Common myeloid progenitor, CD34-positive (primary cell): ENCODE results near the gene RPAP2.
"Not testable (repeated sequence)": the region's sequence is repeated elsewhere in the genome, so short reads cannot be mapped to it uniquely, and the experiment has no call there.

ENCODE experiments used
- CTCF ChIA-PET: fragments of 350-600 bp; sonication (Branson Sonifier 250); formaldehyde crosslinking; loops from one replicate; lab custom pipeline; 2021; ENCODE audit warnings: antibody characterized with exemption; lab: Charles Lee
- POLR2A ChIA-PET: fragments of 350-600 bp; sonication (Branson Sonifier 250); formaldehyde crosslinking; loops from one replicate; lab custom pipeline; 2021; ENCODE audit warnings: antibody characterized with exemption; lab: Charles Lee
- DNase-seq, 3 donors: peaks; one replicate each; pipeline versions ENCODE4 v3.0.0 to v3.0.0-alpha.2; 2013
- H3K27ac ChIP-seq, 2 experiments: 1 replicate in 1 of 2; 2 replicates in 1 of 2; pipeline ENCODE4 v1.7.0; 2013; ENCODE audit warnings: inconsistent platforms in 2 of 2, low read length in 2 of 2, mild to moderate bottlenecking in 2 of 2, low read depth in 1 of 2, moderate library complexity in 1 of 2; ENCODE audit not compliant: severe bottlenecking in 2 of 2, insufficient read depth in 1 of 2, poor library complexity in 1 of 2
- H3K27me3 ChIP-seq, 5 experiments: replicated peaks in 2 of 5; 1 replicate in 3 of 5; 2 replicates in 2 of 5; pipeline versions ENCODE4 v1.6.1 to v1.7.0; 2013; ENCODE audit warnings: low read length in 4 of 5, mild to moderate bottlenecking in 2 of 5, moderate library complexity in 2 of 5, inconsistent platforms in 1 of 5; ENCODE audit not compliant: insufficient read depth in 5 of 5, control insufficient read depth in 4 of 5
- H3K36me3 ChIP-seq, 4 experiments: 1 replicate in 2 of 4; 2 replicates in 2 of 4; pipeline versions ENCODE4 v1.6.1 to v1.7.0; 2013; ENCODE audit warnings: low read length in 3 of 4, control low read depth in 1 of 4, mild to moderate bottlenecking in 1 of 4; ENCODE audit not compliant: control insufficient read depth in 4 of 4, insufficient read depth in 4 of 4
- H3K4me1 ChIP-seq, 4 experiments: 1 replicate in 3 of 4; 2 replicates in 1 of 4; pipeline versions ENCODE4 v1.6.1 to v1.7.1; 2013; ENCODE audit warnings: low read length in 3 of 4, mild to moderate bottlenecking in 3 of 4, control low read depth in 1 of 4, inconsistent platforms in 1 of 4, moderate library complexity in 1 of 4; ENCODE audit not compliant: control insufficient read depth in 4 of 4, insufficient read depth in 4 of 4; ENCODE audit errors: control extremely low read depth in 1 of 4
- H3K4me3 ChIP-seq, 7 experiments: 1 replicate in 4 of 7; 2 replicates in 3 of 7; pipeline versions ENCODE4 v1.5.1 to v1.7.0; 2013; ENCODE audit warnings: mild to moderate bottlenecking in 7 of 7, low read length in 6 of 7, moderate library complexity in 6 of 7, inconsistent platforms in 2 of 7, low read depth in 2 of 7, control low read depth in 1 of 7; ENCODE audit not compliant: insufficient read depth in 4 of 7, control insufficient read depth in 1 of 7; ENCODE audit errors: extremely low read depth in 1 of 7
- H3K9me3 ChIP-seq, 5 experiments: 1 replicate in 4 of 5; 2 replicates in 1 of 5; pipeline versions ENCODE4 v1.6.1 to v1.7.1; 2013; ENCODE audit warnings: low read length in 4 of 5, mild to moderate bottlenecking in 2 of 5, inconsistent platforms in 1 of 5, low read depth in 1 of 5, moderate library complexity in 1 of 5; ENCODE audit not compliant: control insufficient read depth in 4 of 5, insufficient read depth in 2 of 5; ENCODE audit errors: control extremely low read depth in 1 of 5
- WGBS: methylation state at CpG from one replicate; pipeline ENCODE4 v1.1.5; 2013; ENCODE audit not compliant: insufficient coverage; 5-methylcytosine and 5-hydroxymethylcytosine counted together

Gene RPAP2

GRCh38 chr1:92276082-92276481, 22.8 kb upstream of the RPAP2 start:
- peaks cover 15 to 82% (median 53%) of the 10 kb centered on the region in 4 experiments for H3K36me3 ChIP-seq

GRCh38 chr1:92277105-92277723, 21.6 kb upstream of the RPAP2 start:
- Histone ChIP-seq H3K27ac (no peak overlapping the region), H3K4me3 (no peak overlapping the region), H3K9me3 (peaks cover 1 to 23% (median 8%) of the 10 kb centered on the region in 5 experiments), H3K36me3 (peaks cover 13 to 75% (median 45%) of the 10 kb centered on the region in 4 experiments), H3K4me1 (no peaks in the 10 kb centered on the region), H3K27me3 (no peaks in the 10 kb centered on the region)
- DNase-seq, result no peak
- ChIA-PET CTCF (no interaction called here), POLR2A (no interaction called here)
- no CpG with 5 or more reads among the region's 4 CpGs for WGBS

More at GRCh38 chr1:92276082-92276481, 22.8 kb upstream of the RPAP2 start:
- no peaks in the 10 kb centered on the region for H3K4me1 ChIP-seq
- peaks cover 1 to 24% (median 8%) of the 10 kb centered on the region in 5 experiments for H3K9me3 ChIP-seq
- H3K27me3 ChIP-seq, result no peaks in the 10 kb centered on the region
- no peak overlapping the region for H3K4me3 ChIP-seq
- ChIA-PET CTCF (no interaction called here), POLR2A (no interaction called here)
- no peak overlapping the region for H3K27ac ChIP-seq
- no peak for DNase-seq
- WGBS, result 94% methylated on average over 2 of the region's 3 CpGs

GRCh38 chr1:92279781-92280180, 19.1 kb upstream of the RPAP2 start:
- H3K27ac ChIP-seq, H3K27me3 ChIP-seq, DNase-seq, H3K4me1 ChIP-seq, H3K4me3 ChIP-seq, H3K9me3 ChIP-seq: not testable (repeated sequence)
- ChIA-PET CTCF (interaction anchor here (2.4 kb wide), 1 partner anchor 10 kb away, joined by 11 read pairs; no protein-coding TSS in a partner anchor), POLR2A (interaction anchor here (0.7 kb wide), 1 partner anchor 743 kb away, joined by 7 read pairs; no protein-coding TSS in a partner anchor)
- peaks cover 8 to 53% (median 24%) of the 10 kb centered on the region in 4 experiments for H3K36me3 ChIP-seq
- 97% methylated on average over 15 of the region's 15 CpGs for WGBS

GRCh38 chr1:92281411-92281810, 17.4 kb upstream of the RPAP2 start:
- H3K4me1 ChIP-seq, POLR2A ChIA-PET, H3K4me3 ChIP-seq, H3K9me3 ChIP-seq, H3K27ac ChIP-seq, CTCF ChIA-PET, DNase-seq, H3K27me3 ChIP-seq: not testable (repeated sequence)
- WGBS, result 100% methylated on average over 2 of the region's 2 CpGs
- H3K36me3 ChIP-seq, result peaks cover 4 to 44% (median 20%) of the 10 kb centered on the region in 4 experiments

- Histone ChIP-seq H3K27ac (no peak overlapping the region), H3K36me3 (peaks cover 6 to 40% (median 24%) of the 10 kb centered on the region in 4 experiments), H3K9me3 (no peaks in the 10 kb centered on the region), H3K27me3 (no peaks in the 10 kb centered on the region), H3K4me1 (peaks cover 0 to 5% (median 2%) of the 10 kb centered on the region in 4 experiments), H3K4me3 (no peak overlapping the region)
- CTCF ChIA-PET, result interaction anchor here (0.8 to 2.9 kb wide), 14 partner anchors 12 to 778 kb away, joined by 3 to 27 read pairs (median 4); no protein-coding TSS in a partner anchor
- DNase-seq, result peak; percentile 50 to 71 (median 66)
- POLR2A ChIA-PET, result no interaction called here
- 50% methylated on average over 2 of the region's 3 CpGs for WGBS
Measured at GRCh38 chr1:92291372-92291999, 7.4 kb upstream of the RPAP2 start.

GRCh38 chr1:92298213-92298572, 666 bp upstream of the RPAP2 start:
- CTCF ChIA-PET, result no interaction called here
- peaks cover under 1 to 15% (median 9%) of the 10 kb centered on the region in 4 experiments for H3K36me3 ChIP-seq
- POLR2A ChIA-PET, result interaction anchor here (1.3 kb wide), 1 partner anchor 20 kb away, joined by 3 read pairs; no protein-coding TSS in a partner anchor
- H3K27ac ChIP-seq, result peak overlapping the region; percentile 81 to 94
- no peaks in the 10 kb centered on the region for H3K27me3 ChIP-seq
- DNase-seq, result peak in 1 of 3 donors; percentile 15
- H3K9me3 ChIP-seq, result no peaks in the 10 kb centered on the region
- peak overlapping the region; percentile 87 to 97 (median 94) for H3K4me3 ChIP-seq
- H3K4me1 ChIP-seq, result peaks cover 5 to 29% (median 15%) of the 10 kb centered on the region in 4 experiments
- WGBS, result no CpG with 5 or more reads among the region's 3 CpGs
